ENCODE measurements around the gene LPP.
"Not testable (repeated sequence)": the region's sequence is repeated elsewhere in the genome, so short reads cannot be mapped to it uniquely, and the experiment has no call there.

DNA sequence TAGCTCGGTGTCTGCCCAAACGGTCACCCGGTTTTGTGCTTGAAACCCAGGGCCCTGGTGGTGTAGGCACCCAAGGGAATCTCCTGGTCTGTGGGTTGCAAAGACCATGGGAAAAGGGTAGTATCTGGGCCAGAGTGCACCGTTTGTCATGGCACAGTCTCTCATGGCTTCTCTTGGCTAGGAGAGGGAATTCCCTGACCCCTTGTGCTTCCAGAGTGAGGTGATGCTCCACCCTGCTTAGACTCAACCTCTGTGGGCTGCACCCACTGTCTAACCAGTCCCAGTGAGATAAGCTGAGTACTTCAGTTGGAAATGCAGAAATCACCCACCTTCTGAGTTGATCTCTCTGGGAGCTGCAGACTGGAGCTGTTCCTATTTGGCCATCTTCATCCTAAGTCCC, 274.0 kb downstream of the LPP start:
- TF ChIP-seq, protein P1, sequence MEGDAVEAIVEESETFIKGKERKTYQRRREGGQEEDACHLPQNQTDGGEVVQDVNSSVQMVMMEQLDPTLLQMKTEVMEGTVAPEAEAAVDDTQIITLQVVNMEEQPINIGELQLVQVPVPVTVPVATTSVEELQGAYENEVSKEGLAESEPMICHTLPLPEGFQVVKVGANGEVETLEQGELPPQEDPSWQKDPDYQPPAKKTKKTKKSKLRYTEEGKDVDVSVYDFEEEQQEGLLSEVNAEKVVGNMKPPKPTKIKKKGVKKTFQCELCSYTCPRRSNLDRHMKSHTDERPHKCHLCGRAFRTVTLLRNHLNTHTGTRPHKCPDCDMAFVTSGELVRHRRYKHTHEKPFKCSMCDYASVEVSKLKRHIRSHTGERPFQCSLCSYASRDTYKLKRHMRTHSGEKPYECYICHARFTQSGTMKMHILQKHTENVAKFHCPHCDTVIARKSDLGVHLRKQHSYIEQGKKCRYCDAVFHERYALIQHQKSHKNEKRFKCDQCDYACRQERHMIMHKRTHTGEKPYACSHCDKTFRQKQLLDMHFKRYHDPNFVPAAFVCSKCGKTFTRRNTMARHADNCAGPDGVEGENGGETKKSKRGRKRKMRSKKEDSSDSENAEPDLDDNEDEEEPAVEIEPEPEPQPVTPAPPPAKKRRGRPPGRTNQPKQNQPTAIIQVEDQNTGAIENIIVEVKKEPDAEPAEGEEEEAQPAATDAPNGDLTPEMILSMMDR (conservative IDR thresholded peaks at IDR 0.05; ENCODE audit: low read depth, low read length) = not testable (repeated sequence)
- not testable (repeated sequence) for TF ChIP-seq EZH2phosphoT487 (IDR thresholded peaks at IDR 0.05; ENCODE audit: borderline replicate concordance, low read length); EZH2 (IDR thresholded peaks at IDR 0.05; ENCODE audit: low read length, unreplicated experiment)

All from PC-3 (cell line).